Measurements from ENCODE around the gene PASK.

The PASK gene

DNA sequence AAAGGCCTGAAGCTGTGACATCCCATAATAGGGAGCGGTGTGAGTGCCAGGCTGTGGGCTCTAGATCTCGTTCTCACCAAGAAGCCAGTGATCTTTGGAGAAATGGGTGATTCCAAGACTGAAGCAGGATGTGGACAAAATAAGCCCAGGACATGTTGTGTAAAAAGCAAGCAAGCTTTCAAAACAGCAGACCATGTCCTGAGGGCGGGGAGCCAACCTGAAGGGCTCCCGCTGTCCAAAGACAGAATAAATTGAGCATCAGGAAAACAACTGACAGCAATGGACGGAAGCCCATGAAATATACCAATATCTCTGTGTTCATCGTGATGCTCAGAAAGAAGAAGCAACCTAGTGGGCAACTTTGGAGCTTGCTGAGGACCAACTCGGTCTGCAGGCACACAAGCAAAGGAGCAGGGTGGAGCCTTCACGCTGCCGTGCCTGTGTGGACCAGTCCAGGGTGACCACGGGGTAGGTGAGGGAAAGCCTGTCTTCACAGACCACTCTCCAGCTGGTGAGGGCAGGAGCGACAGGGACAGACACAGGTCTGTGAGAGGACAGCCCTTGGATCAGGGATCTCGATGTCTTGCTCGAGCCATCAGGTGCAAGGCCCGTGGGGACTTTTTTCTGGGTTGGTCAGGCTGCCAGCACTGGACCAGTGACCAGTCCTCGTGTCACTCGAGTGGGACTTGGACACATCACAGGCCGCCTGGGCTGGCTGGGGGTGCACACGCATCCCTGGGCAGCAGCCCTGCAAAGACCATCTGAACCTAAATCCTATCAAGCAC, 68.7 kb downstream of the PASK start:
- no peak for DNase-seq

DNA sequence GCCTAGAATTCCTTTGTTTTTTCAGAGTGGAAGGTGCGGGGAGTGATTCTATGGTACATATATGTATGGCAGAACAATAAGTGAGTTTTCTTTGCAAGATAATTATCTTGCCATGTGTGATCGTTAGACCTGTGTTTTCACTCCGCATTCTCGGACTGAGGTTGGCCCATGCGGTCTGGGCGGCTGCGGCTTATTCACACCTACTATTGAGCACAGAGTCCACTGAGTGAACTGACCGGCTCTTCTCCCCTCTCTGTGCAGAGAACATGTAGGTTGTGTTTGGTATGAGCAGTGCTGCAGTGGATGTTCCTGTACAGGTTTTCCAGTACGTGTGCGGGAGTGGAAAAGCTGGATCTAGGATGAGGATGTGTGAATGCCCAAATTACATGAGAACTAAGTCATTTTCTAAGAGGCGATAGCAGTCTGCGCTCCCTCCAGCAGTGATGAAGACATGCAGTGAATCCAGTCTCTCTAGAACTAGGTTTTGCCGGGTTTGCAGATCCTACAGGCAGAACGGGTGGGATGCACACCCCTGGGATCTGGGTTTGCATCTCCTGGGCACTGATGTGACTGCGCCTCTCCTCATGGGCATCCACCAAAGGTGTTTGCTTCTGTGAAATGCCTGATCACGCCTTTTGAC, 74.3 kb downstream of the PASK start:
- DNase-seq, result no peak

DNA sequence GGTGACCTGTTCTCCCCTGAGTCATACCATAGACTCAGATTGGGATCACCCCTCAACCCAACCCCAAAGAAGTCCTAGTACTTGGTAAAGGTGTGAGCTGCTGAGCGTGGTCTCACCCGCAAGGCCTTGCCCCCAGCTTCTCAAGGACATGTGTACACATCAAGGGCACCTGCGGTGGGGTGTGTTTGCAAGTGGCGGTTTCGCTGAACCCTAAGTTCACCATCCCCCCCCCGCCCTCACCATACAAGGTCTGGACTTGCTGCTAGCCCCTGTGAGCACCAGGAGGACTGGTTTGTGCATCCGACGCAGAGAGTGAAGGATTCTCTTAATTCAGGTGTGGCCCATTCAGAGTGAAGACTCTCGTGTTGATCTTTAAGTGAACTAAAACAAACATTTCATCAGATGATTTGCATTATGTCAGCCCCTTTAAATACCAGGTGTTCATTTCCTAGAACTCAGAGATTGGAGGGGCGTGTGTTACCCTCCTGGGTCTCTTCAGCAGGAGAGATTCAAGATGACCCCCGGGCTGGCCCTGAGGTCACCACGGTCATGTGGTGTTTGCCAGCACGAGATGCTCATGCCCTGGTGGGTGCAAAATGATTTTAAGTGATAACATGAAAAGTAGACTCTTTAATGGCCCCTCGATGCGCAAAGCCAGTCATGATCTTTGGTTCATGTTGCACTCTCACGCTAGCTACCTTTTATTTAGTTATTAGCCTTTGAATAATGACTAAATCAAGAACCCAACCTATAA, 75.0 kb downstream of the PASK start:
- DNase-seq, result no peak

DNA sequence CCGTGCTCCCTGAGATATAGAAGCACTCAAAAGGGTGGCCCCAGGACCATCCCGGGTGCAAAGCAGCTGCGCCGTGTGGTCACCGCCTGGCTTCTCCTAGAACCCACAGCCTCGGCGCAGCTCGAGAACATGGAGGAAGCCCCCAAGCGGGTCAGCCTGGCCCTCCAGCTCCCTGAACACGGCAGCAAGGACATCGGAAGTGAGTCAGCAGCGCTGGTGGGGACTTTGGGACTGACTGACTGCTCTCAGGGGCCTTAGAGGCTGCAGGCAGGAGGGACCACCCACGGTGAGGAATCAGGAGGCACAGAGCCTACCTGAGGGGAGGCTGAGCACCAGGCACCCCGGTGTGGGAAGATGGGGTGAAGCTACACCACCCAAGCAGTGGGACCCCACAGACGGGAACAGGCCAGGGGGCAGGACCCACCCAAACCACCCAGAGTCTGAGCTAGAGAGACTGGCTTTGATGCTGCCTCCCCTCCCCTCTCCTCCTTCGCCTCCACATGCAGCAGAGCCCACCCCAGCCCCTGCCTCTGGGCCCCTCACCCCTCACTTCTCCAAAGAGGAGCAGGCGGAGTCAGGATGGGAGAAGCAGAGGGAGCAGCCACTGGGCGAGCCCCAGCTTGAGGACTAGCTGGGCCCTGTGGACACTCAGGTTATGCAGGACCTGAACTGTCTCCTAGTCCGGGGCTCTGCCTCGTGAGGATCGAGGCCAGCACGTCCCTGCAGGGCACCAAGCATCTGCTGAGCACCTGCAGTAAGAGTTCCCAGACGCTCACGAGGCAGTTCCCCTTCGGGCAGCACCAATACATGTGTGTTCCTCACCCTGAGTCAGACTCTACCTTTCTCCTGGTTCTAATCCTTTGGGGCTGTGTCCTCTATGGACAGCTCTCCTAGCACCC, 75.9 kb downstream of the PASK start:
- DNase-seq, result no peak

DNA sequence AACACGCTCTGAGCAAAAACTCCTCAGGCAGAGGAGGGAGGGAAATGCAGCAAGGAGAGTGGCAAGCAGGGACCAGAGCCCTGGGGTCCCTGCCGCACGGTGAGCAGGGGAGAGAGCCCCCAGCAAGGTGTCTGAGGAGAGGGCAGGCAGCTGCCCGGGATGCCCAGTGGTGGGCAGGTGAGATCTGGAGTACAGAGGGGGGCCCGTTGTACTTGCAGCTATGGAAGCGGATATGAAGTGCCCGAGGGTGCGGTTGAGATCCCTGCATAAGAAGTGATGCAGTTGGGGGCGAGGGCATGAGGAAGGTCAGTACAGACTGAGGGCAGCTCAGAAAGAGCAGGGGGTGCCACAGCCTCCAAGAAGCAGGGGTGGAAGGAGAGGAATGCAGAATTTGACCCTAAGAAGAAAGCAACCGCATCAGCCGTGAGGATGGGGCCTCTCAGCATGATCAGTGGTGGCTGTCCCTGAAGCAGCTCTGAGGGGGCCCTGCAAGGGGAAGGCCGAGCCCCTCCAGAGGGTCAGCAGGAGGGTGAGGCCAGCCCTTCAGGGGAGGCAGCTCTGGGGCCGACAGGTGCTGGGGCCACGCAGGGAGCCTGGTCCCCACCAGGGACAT, 76.6 kb downstream of the PASK start:
- no peak for DNase-seq

DNA sequence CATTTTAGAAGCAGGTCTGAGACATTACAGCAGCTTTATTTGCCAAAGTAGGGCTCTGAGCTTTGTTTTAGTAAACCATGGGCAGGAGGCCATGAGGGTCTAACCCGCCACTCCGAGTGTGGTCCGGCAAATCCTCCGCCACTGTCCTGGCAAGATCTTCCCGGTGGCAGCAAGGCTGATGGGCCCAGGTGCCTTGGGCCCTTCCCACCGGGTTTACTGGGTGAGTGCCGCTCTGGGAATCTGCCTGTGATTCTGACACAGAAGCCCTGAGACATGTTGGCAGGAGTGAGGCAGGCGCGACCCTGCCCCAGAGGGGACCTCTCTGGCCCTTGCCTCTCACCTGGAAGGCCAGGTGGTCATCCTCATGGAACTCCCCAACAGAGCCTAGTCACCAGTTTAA, 77.1 kb downstream of the PASK start:
- DNase-seq, result no peak

DNA sequence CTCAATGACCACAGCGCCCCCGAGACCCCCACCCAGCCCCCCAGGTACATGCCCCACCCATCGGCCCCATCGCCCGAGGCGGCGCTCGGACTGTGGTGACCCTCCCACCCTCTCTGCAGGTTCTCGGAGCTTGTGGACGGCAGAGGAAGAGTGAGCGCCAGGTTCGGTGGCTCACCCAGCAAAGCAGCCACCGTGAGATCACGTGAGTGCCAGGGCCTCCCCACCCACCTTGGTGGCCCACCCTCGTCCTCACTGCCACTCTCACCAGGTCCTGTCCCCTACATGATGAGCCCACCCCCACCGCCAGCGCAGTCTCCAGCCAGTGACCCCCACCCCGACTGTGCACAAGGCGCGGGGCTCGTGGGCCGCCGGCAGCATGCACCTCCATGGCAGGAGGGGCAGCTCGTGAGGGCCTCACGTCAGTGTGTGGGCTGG, 77.6 kb downstream of the PASK start:
- no peak for DNase-seq

DNA sequence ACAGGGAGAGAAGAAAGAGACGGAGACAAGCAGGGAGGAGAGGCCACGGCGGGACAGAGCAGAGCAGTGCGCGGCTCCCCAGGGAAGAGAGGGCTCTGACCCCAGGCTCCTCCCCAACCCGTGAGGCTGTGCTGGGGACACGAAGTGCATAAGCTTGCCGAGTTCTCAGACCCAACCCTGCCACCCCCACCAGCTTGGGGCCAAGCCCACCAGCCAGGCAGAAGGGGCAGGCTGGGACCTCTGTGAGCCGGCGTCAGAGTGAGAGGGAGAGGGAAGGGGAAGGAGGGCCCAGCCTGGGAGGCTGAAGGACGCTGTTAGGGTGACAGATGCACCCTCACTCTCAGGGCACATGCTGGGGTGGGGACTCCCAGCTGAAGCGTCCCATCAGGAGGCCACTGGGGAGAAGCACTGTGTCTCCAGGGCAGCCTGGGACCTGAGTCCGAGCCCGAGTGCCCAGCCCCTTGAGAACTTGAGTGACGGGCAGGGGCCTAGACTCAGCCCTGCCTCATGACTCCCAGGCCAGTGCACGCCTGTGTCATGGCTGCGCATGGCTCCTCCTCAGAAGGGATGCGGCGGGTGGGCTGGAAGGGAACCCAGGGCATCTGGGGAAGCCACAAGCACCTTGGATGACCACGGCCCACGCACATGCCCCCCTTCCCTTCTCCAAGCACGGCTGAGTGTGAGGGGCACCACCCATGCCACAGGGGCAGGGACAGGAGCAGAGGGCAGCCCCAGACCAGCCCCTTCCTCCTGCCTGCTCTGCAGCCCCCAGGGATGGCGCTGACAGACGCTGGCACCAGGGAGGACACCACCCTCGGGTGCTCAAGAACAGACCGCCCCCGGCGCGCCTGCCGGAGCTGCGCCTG, 78.2 kb downstream of the PASK start:
- DNase-seq, result no peak

DNA sequence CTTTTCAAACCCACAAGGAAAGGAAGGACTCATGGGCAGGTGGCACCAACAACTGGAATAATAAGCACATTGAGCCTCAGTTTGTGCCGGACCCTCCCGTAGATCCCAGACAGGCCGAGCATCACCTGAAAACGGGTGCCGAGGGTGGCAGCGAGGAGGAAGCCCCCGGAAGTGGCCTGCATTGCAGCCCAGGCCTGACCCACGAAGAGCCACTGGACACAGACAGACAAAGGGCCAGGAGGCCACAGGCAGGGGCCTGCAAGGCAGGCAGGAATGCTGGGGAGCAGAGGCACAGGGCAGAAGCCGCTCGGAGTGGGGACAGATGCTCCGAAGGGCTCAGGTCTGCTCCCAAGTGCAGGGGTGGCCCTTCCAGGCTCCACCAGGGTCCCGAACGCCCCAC, 78.9 kb downstream of the PASK start:
- no peak for DNase-seq

DNA sequence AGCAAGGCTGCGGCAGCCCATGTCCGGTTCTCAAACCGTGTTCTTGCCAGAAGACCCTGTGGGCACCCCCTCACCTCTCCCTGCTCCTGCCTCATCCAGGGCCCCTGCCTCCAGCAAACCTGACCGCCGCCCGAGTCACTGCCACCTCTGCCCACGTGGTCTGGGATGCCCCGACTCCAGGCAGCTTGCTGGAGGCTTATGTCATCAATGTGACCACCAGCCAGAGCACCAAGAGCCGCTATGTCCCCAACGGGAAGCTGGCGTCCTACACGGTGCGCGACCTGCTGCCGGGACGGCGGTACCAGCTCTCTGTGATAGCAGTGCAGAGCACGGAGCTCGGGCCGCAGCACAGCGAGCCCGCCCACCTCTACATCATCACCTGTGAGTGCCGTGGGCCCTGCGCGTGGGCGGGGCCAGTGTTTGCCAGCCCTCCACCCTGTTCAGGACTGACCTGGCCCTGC, 79.4 kb downstream of the PASK start:
- DNase-seq, result no peak

DNA sequence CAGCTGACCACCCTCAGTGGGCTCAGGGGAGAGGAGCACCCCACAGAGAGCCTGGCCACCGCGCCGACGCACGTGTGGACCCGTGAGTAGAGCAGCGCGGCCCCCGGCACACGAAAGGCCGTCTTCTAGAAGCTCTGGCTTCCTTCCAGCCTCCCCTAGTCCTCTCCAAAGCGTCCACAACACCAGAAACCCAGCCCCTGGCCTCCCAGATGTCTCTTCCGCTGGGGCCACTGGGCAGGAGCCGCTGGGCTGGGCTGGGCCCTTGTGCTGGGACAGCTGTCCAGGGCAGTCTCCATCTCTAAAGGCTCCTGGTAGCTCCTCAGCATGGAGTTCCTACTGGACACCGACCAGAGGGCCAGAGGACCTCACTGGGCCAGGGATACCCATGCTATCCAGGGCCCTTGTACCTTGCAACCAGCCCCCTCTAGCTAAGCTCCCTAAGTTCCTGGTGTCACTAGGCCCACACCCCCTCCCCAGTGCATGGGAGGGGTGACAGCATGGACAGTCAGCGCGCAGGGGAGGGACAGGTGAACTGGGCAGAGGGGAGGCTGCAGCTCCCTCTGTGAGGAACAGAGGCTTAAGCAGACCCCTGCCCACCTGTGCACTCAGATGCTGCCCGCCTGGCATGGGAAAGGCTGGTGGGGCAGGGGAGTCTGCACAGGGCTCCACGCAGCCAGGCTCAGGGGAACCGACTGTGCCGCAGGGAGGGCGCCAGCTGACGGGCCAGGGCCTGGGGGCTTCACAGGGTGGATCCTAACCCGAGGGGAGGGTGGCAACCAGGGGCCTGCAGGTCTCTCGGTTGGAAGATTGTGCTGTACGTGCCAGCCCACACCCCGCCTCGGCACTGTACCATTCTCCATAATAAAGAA, 80.1 kb downstream of the PASK start:
- no peak for DNase-seq

DNA sequence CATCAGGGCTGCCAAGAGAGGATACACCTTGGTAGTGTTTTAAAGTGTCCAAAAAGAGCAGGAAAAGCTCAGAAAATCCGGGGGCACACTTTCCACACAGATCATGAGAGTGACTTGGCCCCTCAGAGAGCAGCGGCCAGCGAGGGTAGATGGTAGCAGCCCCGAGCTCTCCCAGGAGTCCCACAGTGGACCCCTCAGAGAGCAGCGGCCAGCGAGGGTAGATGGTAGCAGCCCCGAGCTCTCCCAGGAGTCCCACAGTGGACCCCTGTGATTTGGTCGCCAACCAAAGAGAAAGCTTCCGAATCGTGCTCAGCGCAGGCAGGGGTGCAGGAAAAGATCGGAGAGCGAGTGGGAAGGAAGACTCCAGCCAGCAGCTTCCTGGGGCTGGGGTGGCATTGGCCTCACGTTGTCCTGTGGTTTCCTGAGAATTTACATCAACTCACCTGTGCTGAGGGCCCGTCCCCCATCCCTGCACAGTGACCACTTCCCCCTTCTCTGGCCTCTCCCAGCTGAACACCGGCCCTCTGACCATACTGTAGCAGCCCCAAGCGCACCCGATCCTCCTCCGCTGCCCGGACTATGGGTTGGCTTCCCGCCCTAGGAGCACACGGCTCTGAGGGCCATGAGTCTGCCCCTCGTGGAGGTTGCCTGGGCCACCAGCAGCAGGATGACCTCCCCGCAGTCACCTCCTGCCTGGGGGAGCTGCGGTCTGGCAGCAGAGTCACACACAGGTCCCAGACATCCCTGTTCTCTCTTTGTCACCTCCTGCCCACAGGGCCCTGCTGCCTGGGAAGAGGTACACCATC, 80.9 kb downstream of the PASK start:
- no peak for DNase-seq

DNA sequence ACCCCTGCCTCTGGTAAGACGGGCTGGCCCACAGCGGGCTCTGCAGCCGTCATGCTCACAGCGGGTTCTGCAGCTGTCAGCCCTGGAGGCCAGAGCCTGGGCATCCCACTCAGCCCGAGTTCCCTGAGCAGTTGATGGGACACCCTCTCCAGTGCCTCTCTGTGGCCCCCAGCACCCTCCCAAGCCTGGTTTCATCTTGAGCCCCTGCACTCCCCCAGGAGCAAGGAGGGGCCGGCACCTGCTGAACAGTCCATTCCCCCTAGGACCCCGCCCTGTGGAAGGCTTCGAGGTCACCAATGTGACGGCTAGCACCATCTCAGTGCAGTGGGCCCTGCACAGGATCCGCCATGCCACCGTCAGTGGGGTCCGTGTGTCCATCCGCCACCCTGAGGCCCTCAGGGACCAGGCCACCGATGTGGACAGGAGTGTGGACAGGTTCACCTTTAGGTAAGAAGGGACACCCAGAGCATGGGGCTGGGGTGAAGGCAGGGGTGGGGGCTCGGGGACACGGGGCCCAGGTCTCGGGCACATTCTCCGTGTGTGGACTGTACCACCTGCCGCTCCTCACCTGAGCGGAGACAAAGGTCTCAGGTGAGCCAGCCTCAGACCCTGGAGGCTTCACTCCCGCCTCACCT, 81.7 kb downstream of the PASK start:
- DNase-seq, result no peak

DNA sequence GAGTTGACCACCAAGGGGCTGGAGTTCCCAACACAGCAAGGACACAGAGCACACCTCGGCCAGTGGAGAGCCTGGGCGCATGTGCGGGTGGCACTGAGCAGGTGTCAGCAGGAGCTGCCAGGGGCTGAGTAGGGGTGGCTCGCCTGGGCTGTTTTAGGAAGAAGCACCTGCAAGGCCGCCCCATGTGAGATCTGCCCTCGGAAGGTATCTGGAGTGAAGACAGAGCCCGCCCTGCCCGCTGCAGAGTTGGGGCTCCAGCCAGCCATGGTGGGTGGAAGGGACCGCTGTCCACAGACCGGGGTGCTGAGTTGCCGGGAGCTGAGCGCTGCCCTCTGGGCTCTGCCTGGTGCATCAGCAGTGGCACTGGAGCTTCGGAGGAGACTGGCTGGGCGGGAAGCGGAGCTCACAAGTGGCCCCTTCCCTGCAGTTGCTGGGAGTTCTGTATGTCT, 82.4 kb downstream of the PASK start:
- DNase-seq, result no peak

DNA sequence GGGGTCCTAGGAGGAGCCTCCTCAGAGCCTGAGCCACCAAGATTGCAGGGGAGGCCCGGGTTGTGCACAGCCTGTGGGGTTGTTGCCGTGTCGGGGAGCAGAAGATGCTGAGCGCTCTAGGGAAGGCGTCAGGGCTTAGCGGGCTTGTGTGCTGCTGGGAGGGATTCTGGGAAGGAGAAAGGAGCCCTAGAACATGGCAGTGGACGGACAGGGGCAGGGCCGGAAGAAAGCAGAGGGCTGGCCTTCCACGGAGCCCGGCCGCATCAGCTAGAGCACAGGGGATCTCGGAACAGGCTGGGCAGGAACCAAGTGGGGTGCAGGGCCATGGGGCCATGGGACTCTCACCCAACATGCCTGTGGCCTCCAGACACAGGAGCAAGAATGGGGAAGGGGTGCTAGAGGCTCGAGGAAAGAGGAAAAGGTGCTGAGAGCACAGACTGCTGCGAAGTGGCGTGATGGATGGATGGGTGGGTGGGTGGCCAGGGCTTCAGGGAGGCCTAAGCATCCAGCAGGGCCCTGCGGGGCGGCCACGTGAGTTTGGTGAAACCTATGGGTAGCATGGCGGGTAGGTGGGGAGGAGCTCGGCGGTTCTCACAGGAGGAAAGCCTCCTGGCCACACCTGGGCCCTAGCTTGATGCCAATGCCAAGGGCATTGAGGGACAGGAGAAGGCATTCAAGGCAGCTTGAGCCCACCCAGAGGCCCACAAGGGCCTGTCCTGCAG, 82.9 kb downstream of the PASK start:
- DNase-seq, result no peak

DNA sequence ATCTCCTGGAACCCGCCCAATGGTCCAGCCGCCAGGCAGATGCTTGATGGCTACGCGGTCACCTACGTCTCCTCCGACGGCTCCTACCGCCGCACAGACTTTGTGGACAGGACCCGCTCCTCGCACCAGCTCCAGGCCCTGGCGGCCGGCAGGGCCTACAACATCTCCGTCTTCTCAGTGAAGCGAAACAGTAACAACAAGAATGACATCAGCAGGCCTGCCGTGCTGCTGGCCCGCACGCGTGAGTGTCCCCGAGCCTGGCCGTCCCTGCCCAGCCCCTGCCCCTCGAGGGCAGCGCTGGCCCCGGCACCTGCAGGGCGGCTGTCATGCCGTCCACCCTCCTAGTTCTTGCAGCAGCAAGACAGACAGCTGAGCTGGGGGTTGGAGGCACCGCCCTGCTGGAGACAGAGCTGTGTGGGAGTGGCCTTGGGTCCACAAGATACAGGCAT, 83.9 kb downstream of the PASK start:
- no peak for DNase-seq

DNA sequence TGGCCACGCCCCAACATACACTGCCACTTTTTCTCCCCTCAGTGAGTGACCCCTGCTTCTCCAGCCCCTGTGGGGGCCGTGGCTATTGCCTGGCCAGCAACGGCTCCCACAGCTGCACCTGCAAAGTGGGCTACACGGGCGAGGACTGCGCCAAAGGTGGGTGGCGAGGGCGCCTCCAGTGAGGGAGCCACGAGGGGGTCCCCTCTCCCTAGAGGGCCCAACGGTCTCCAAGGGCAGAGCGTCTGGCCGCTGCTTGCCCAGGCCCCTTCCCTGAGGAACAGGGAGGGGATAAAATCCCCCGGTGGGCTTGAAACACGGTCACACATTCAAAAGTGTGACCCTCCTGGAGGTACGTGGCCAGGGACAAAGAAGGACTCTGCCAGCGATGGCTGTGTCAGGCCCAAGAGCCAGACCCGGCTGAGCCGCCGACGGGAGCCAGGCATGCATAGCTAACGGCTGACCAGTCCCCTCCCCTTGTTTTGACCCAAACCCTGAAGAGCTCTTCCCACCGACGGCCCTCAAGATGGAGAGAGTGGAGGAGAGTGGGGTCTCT, 84.4 kb downstream of the PASK start:
- no peak for DNase-seq
